CD4-positive, alpha-beta memory T cell (primary cell): ENCODE measurements around the gene ATP1A2. TPM values are rescaled to one million over a fixed set of nuclear protein-coding genes. Genes with fewer than 3 reads are reported as not detected.
A peak's percentile ranks its signal among the peaks of the same experiment; 100 is the strongest.

Experiments
- CTCF ChIA-PET: fragments of 350-600 bp; sonication (Branson Sonifier 250); formaldehyde crosslinking; loops from one replicate; lab custom pipeline; 2021; ENCODE audit warnings: inconsistent platforms; ENCODE audit not compliant: partially characterized antibody; lab: Charles Lee
- POLR2A ChIA-PET: fragments of 350-600 bp; sonication (Branson Sonifier 250); formaldehyde crosslinking; loops from one replicate; lab custom pipeline; 2021; ENCODE audit not compliant: partially characterized antibody; lab: Charles Lee
- DNase-seq, 5 donors: peaks; one replicate each; pipeline versions ENCODE4 v3.0.0 to v3.0.0-alpha.2; 2020 to 2022; ENCODE audit warnings: mixed read lengths in 1 of 5
- H3K27ac ChIP-seq: one replicate; pipeline ENCODE4 v1.7.0; 2013; ENCODE audit warnings: low read depth, low read length
- H3K27me3 ChIP-seq: 2 replicates; pipeline ENCODE4 v1.7.0; 2013; ENCODE audit warnings: mild to moderate bottlenecking, low read length, moderate library complexity; ENCODE audit not compliant: insufficient read depth
- H3K36me3 ChIP-seq: 2 replicates; pipeline ENCODE4 v1.7.0; 2013; ENCODE audit warnings: mild to moderate bottlenecking, low read length, moderate library complexity; ENCODE audit not compliant: insufficient read depth
- H3K4me1 ChIP-seq: 2 replicates; pipeline ENCODE4 v1.7.0; 2013; ENCODE audit warnings: mild to moderate bottlenecking, low read length, moderate library complexity; ENCODE audit not compliant: insufficient read depth
- H3K4me3 ChIP-seq, 2 donors: one replicate each; pipeline ENCODE4 v1.7.0; 2013; ENCODE audit warnings: low read length in 2 of 2, mild to moderate bottlenecking in 1 of 2
- H3K9me3 ChIP-seq, 2 donors: one replicate each; pipeline ENCODE4 v1.7.0; 2013; ENCODE audit warnings: low read length in 2 of 2, control low read depth in 1 of 2; ENCODE audit not compliant: control insufficient read depth in 1 of 2
- H3K27ac Mint-ChIP-seq, 7 donors: one replicate each; pipeline ENCODE4 v1.8.0; 2020 to 2021; ENCODE audit warnings: mixed read lengths in 7 of 7, mild to moderate bottlenecking in 6 of 7, inconsistent platforms in 3 of 7, moderate library complexity in 3 of 7
- H3K27me3 Mint-ChIP-seq, 2 donors: one replicate each; pipeline ENCODE4 v1.8.0; 2020 to 2021; ENCODE audit warnings: mixed read lengths in 2 of 2
- H3K36me3 Mint-ChIP-seq, 2 donors: one replicate each; pipeline ENCODE4 v1.8.0; 2020 to 2021; ENCODE audit warnings: mixed read lengths in 2 of 2, inconsistent platforms in 1 of 2, mild to moderate bottlenecking in 1 of 2
- H3K4me1 Mint-ChIP-seq, 4 donors: one replicate each; pipeline ENCODE4 v1.8.0; 2020 to 2021; ENCODE audit warnings: mixed read lengths in 4 of 4, mild to moderate bottlenecking in 1 of 4
- H3K4me3 Mint-ChIP-seq, 8 donors: one replicate each; pipeline ENCODE4 v1.8.0; 2020 to 2021; ENCODE audit warnings: mixed read lengths in 8 of 8, mild to moderate bottlenecking in 7 of 8, moderate library complexity in 6 of 8, inconsistent platforms in 3 of 8
- H3K9me3 Mint-ChIP-seq, 8 donors: one replicate each; pipeline ENCODE4 v1.8.0; 2020 to 2021; ENCODE audit warnings: mixed read lengths in 8 of 8, mild to moderate bottlenecking in 5 of 8, inconsistent platforms in 3 of 8, moderate library complexity in 1 of 8
- intact Hi-C: fragments of 100-400 bp; cut with micrococcal nuclease; formaldehyde crosslinking; loops from one replicate; pipeline ENCODE4 v1.15.1; 2023
- polyA plus RNA-seq, 2 donors: library from polyadenylated mRNA; unstranded; fragments of 300-500 nt; fragmentation: Illumina TruSeq; gene quantifications; one replicate each; pipeline ENCODE4 v1.2.3, GENCODE V29; 2021
- total RNA-seq, 2 experiments: library from RNA; stranded (reverse); gene quantifications; one replicate each; pipeline ENCODE4 v1.2.3, GENCODE V29; 2021

ATP1A2 gene
- total and polyA plus RNA-seq, 4 experiments from 2014 or later = not detected

- Histone ChIP-seq H3K36me3 (peaks cover 5% of the 10 kb centered on the region), H3K27me3 (peaks cover 18% of the 10 kb centered on the region), H3K4me3 (no peak overlapping the region), H3K4me1 (peaks cover 3% of the 10 kb centered on the region), H3K9me3 (no peaks in the 10 kb centered on the region), H3K27ac (no peak overlapping the region)
- H3K27me3 Mint-ChIP-seq = peaks cover 16 to 18% of the 10 kb centered on the region in 2 donors
- intact Hi-C loops = loop anchor here (1.0 to 5.0 kb wide), 4 partner anchors 12 to 291 kb away; partner anchors contain the start of gene IGSF8
- peak overlapping the region in 6 of 7 donors; percentile 51 to 88 (median 78) for H3K27ac Mint-ChIP-seq
- H3K36me3 Mint-ChIP-seq = peaks cover 21 to 39% of the 10 kb centered on the region in 2 donors
- CTCF ChIA-PET = interaction anchor here (0.5 to 11.9 kb wide), 33 partner anchors 9 to 291 kb away, joined by 3 to 141 read pairs (median 4); partner anchors contain the start of genes IGSF8, PEX19 and PIGM
- peaks cover 8 to 28% (median 19%) of the 10 kb centered on the region in 4 donors for H3K4me1 Mint-ChIP-seq
- POLR2A ChIA-PET = interaction anchor here (5.2 kb wide), 1 partner anchor 11 kb away, joined by 51 read pairs; the partner anchor contains the start of gene IGSF8
- H3K4me3 Mint-ChIP-seq = peak overlapping the region in 3 of 8 donors; percentile 6 to 70 (median 45)
- no peaks in the 10 kb centered on the region for H3K9me3 Mint-ChIP-seq
- DNase-seq = peak; percentile 66 to 68 (median 67)
These were observed 29.7 kb upstream of the ATP1A2 start for GRCh38 chr1:160085686-160086455.

- intact Hi-C loops = loop anchor here (5.0 kb wide), 1 partner anchor 291 kb away; no protein-coding TSS in a partner anchor
- H3K27me3 Mint-ChIP-seq = peaks cover 12 to 13% of the 10 kb centered on the region in 2 donors
- ChIA-PET CTCF (interaction anchor here (0.8 to 11.9 kb wide), 16 partner anchors 9 to 290 kb away, joined by 3 to 141 read pairs (median 16); partner anchors contain the start of genes IGSF8 and PIGM), POLR2A (interaction anchor here (1.2 to 5.2 kb wide), 2 partner anchors 11 to 162 kb away, joined by 3 to 51 read pairs; partner anchors contain the start of gene IGSF8)
- H3K4me1 ChIP-seq = peaks cover 3% of the 10 kb centered on the region
- H3K36me3 ChIP-seq = peaks cover 11% of the 10 kb centered on the region
- no peak overlapping the region for H3K4me3 ChIP-seq
- H3K9me3 Mint-ChIP-seq = no peaks in the 10 kb centered on the region
- H3K4me1 Mint-ChIP-seq = peaks cover 8 to 28% (median 19%) of the 10 kb centered on the region in 4 donors
- H3K27me3 ChIP-seq = peaks cover 12% of the 10 kb centered on the region
- H3K36me3 Mint-ChIP-seq = peaks cover 21 to 44% of the 10 kb centered on the region in 2 donors
- H3K27ac Mint-ChIP-seq = peak overlapping the region in 4 of 7 donors; percentile 8 to 85 (median 69)
- no peak overlapping the region for H3K27ac ChIP-seq
- H3K4me3 Mint-ChIP-seq = no peak overlapping the region
- H3K9me3 ChIP-seq = no peaks in the 10 kb centered on the region
- DNase-seq = no peak
These were observed 29.1 kb upstream of the ATP1A2 start for GRCh38 chr1:160086456-160086892.

DNA sequence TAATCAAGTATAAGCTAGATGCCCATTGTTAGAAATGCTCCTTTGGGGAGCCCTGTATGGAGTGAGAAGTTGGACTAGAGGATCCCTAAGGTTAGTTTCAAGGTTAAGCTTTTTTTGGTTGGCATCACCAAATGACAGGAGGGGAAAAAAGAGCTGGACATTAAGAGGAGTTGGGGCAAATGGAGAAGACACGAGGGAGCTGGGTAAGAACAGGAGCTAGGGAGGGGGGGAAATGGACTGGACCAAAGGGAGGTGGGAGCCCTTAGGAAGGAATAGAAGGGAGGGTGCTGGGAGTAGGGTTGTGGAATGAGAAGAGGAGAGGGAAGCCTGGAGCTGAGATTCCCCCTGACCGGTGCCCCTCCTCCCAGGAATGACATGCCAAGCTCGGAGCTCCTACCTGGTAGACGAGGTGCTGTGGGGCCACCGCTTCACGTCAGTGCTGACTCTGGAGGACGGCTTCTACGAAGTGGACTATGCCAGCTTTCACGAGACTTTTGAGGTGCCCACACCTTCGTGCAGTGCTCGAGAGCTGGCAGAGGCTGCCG lies 28.4 kb upstream of the ATP1A2 start:
- Mint-ChIP-seq H3K4me3 (no peak overlapping the region), H3K4me1 (peaks cover 8 to 28% (median 19%) of the 10 kb centered on the region in 4 donors), H3K36me3 (peaks cover 26 to 47% of the 10 kb centered on the region in 2 donors), H3K27ac (peak overlapping the region in 2 of 7 donors; percentile 18 to 85), H3K9me3 (no peaks in the 10 kb centered on the region), H3K27me3 (peaks cover 6 to 7% of the 10 kb centered on the region in 2 donors)
- Histone ChIP-seq H3K27me3 (peaks cover 6% of the 10 kb centered on the region), H3K9me3 (no peaks in the 10 kb centered on the region), H3K4me1 (peaks cover 3% of the 10 kb centered on the region), H3K27ac (no peak overlapping the region), H3K36me3 (peaks cover 18% of the 10 kb centered on the region), H3K4me3 (no peak overlapping the region)
- ChIA-PET CTCF (interaction anchor here (0.8 to 11.9 kb wide), 12 partner anchors 9 to 289 kb away, joined by 3 to 141 read pairs (median 22); partner anchors contain the start of genes IGSF8 and PIGM), POLR2A (interaction anchor here (1.2 to 5.2 kb wide), 2 partner anchors 10 to 163 kb away, joined by 3 to 51 read pairs; partner anchors contain the start of gene IGSF8)
- intact Hi-C loops = loop anchor here (5.0 kb wide), 1 partner anchor 290 kb away; no protein-coding TSS in a partner anchor
- no peak for DNase-seq

GRCh38 chr1:160089883-160090282 lies 25.7 kb upstream of the ATP1A2 start:
- peaks cover 38% of the 10 kb centered on the region for H3K36me3 ChIP-seq
- H3K36me3 Mint-ChIP-seq = peaks cover 26 to 66% of the 10 kb centered on the region in 2 donors
- H3K4me1 ChIP-seq = peaks cover 4% of the 10 kb centered on the region
- intact Hi-C loops = loop anchor here (5.0 to 10.0 kb wide), 2 partner anchors 287 to 1065 kb away; partner anchors contain the start of genes UFC1 and USP21
- no peak for DNase-seq
- no peaks in the 10 kb centered on the region for H3K9me3 Mint-ChIP-seq
- no peaks in the 10 kb centered on the region for H3K27me3 Mint-ChIP-seq
- no peak overlapping the region for H3K4me3 ChIP-seq
- no peak overlapping the region for H3K4me3 Mint-ChIP-seq
- no peak overlapping the region for H3K27ac ChIP-seq
- POLR2A ChIA-PET = interaction anchor here (1.3 kb wide), 1 partner anchor 11 kb away, joined by 4 read pairs; no protein-coding TSS in a partner anchor
- H3K4me1 Mint-ChIP-seq = peaks cover 7 to 27% (median 9%) of the 10 kb centered on the region in 4 donors
- H3K27me3 ChIP-seq = no peaks in the 10 kb centered on the region
- H3K9me3 ChIP-seq = no peaks in the 10 kb centered on the region
- CTCF ChIA-PET = no interaction called here
- H3K27ac Mint-ChIP-seq = no peak overlapping the region

GRCh38 chr1:160090760-160091159 lies 24.8 kb upstream of the ATP1A2 start:
- Mint-ChIP-seq H3K4me1 (peaks cover 2 to 25% (median 6%) of the 10 kb centered on the region in 4 donors), H3K36me3 (peaks cover 26 to 66% of the 10 kb centered on the region in 2 donors), H3K4me3 (no peak overlapping the region), H3K27me3 (no peaks in the 10 kb centered on the region), H3K9me3 (no peaks in the 10 kb centered on the region), H3K27ac (peak overlapping the region in 1 of 7 donors; percentile 9)
- POLR2A ChIA-PET = no interaction called here
- intact Hi-C loops = loop anchor here (10.0 kb wide), 1 partner anchor 1064 kb away; the partner anchor contains the start of genes UFC1 and USP21
- peaks cover 9% of the 10 kb centered on the region for H3K4me1 ChIP-seq
- H3K36me3 ChIP-seq = peaks cover 38% of the 10 kb centered on the region
- H3K4me3 ChIP-seq = no peak overlapping the region
- no peaks in the 10 kb centered on the region for H3K27me3 ChIP-seq
- no peak overlapping the region for H3K27ac ChIP-seq
- H3K9me3 ChIP-seq = no peaks in the 10 kb centered on the region
- no peak for DNase-seq
- CTCF ChIA-PET = interaction anchor here (1.2 kb wide), 1 partner anchor 9 kb away, joined by 4 read pairs; the partner anchor contains the start of gene KCNJ9

DNA sequence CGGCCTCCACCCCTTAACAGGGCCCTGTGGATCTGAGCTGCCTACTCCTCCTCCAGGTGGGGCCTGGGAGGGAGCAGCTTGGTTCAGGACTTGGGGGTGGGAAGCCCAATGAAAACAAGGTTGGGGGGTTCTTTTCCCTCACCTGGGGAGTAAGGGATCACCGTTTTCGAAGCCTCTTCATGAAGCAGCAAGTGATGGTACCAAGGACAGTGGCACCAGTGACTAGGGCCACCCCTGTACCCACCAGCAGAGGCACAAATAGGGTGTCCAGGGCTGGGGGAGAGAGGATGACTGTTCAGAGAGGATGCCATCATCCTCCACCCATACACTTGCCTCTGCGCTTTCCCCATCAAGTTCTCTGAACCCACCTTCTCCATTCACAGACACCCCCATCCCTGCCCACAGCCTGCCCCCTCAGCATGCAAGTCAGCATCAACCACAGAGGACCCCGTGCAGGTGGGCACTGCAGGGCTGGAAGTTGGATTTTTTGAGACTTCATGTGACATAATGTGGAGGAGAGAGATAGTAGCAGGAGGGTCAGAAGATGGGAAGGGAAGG lies 23.8 kb upstream of the ATP1A2 start:
- H3K4me1 ChIP-seq = peaks cover 19% of the 10 kb centered on the region
- no peak overlapping the region for H3K4me3 ChIP-seq
- CTCF ChIA-PET = interaction anchor here (0.9 kb wide), 1 partner anchor 11 kb away, joined by 4 read pairs; no protein-coding TSS in a partner anchor
- H3K36me3 Mint-ChIP-seq = peaks cover 25 to 68% of the 10 kb centered on the region in 2 donors
- POLR2A ChIA-PET = no interaction called here
- no peaks in the 10 kb centered on the region for H3K27me3 Mint-ChIP-seq
- no peak for DNase-seq
- H3K36me3 ChIP-seq = peaks cover 38% of the 10 kb centered on the region
- intact Hi-C loops = loop anchor here (10.0 kb wide), 1 partner anchor 1063 kb away; the partner anchor contains the start of genes UFC1 and USP21
- peaks cover 6 to 30% (median 13%) of the 10 kb centered on the region in 4 donors for H3K4me1 Mint-ChIP-seq
- H3K9me3 Mint-ChIP-seq = no peaks in the 10 kb centered on the region
- H3K27ac Mint-ChIP-seq = no peak overlapping the region
- H3K9me3 ChIP-seq = no peaks in the 10 kb centered on the region
- no peaks in the 10 kb centered on the region for H3K27me3 ChIP-seq
- no peak overlapping the region for H3K4me3 Mint-ChIP-seq
- H3K27ac ChIP-seq = no peak overlapping the region
